Measurements from ENCODE around the gene PYGO1. TPM values are rescaled to one million over a fixed set of nuclear protein-coding genes. Genes with fewer than 3 reads are reported as not detected.

PYGO1 gene
- polyA plus RNA-seq, 3 donors, result not detected

DNA sequence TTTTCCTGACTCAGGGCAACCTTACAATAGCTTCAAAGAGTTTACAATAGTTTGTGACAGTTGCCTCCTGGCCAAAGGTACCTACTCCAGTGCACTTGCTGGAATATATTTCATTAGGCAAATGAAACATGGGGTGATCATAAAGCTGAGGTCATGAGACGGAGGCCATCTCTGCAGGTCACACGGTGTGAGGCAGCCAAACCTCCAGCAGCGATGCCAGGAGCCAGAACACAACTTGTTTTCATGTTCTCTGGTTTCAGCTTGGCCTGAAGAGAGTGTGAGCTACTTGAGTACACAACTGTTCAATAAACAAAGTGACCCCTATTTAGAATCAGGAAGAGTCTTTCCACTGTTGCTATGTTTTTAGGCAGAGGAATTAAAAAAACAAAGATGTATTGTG lies 42.7 kb upstream of the PYGO1 start:
- Histone ChIP-seq H4K20me1 (ENCODE audit: insufficient read depth, low read length) (no peaks in the 10 kb centered on the region), H3K79me2 (ENCODE audit: insufficient read depth, low read length) (no peaks in the 10 kb centered on the region), H3K27ac (ENCODE audit: low read depth in 1 of 2, low read length in 2 of 2) (no peak overlapping the region), H3K4me2 (replicated peaks; ENCODE audit: extremely low read depth, low read length, poor library complexity, severe bottlenecking) (no peak overlapping the region), H2AFZ (ENCODE audit: insufficient read depth, low read depth, low read length, poor library complexity, severe bottlenecking) (no peak overlapping the region), H3K27me3 (ENCODE audit: control insufficient read depth in 2 of 2, insufficient read depth in 2 of 2, low read length in 2 of 2) (no peaks in the 10 kb centered on the region), H3K9ac (ENCODE audit: insufficient read depth, low read length, poor library complexity, severe bottlenecking) (no peak overlapping the region), H3K4me3 (replicated peaks in 1 of 3; ENCODE audit: low read depth in 2 of 3, low read length in 3 of 3) (no peak overlapping the region), H3K36me3 (replicated peaks in 1 of 2; ENCODE audit: control insufficient read depth in 1 of 2, insufficient read depth in 2 of 2, low read length in 2 of 2) (no peaks in the 10 kb centered on the region), H3K4me1 (ENCODE audit: control insufficient read depth in 1 of 2, insufficient read depth in 2 of 2, low read length in 2 of 2) (no peaks in the 10 kb centered on the region), H3K9me3 (replicated peaks in 1 of 2; ENCODE audit: control insufficient read depth in 1 of 2, insufficient read depth in 1 of 2, low read length in 2 of 2) (no peaks in the 10 kb centered on the region)
- no peak overlapping the region for H3K27ac Mint-ChIP-seq
- no peaks in the 10 kb centered on the region for H3K36me3 Mint-ChIP-seq
- no peak for DNase-seq
- no peak overlapping the region for H3K4me3 Mint-ChIP-seq
- peaks cover 3% of the 10 kb centered on the region for H3K4me1 Mint-ChIP-seq
- no peaks in the 10 kb centered on the region for H3K27me3 Mint-ChIP-seq (ENCODE audit: low read depth in 3 of 3)
- intact Hi-C loops (cut with micrococcal nuclease), result no loop called here
- no peaks in the 10 kb centered on the region for H3K9me3 Mint-ChIP-seq
- TF ChIP-seq, protein P1, sequence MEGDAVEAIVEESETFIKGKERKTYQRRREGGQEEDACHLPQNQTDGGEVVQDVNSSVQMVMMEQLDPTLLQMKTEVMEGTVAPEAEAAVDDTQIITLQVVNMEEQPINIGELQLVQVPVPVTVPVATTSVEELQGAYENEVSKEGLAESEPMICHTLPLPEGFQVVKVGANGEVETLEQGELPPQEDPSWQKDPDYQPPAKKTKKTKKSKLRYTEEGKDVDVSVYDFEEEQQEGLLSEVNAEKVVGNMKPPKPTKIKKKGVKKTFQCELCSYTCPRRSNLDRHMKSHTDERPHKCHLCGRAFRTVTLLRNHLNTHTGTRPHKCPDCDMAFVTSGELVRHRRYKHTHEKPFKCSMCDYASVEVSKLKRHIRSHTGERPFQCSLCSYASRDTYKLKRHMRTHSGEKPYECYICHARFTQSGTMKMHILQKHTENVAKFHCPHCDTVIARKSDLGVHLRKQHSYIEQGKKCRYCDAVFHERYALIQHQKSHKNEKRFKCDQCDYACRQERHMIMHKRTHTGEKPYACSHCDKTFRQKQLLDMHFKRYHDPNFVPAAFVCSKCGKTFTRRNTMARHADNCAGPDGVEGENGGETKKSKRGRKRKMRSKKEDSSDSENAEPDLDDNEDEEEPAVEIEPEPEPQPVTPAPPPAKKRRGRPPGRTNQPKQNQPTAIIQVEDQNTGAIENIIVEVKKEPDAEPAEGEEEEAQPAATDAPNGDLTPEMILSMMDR (IDR thresholded peaks at IDR 0.05), result no peak
- 100% methylated on average over 2 of the region's 3 CpGs for WGBS (ENCODE audit: insufficient coverage)

DNA sequence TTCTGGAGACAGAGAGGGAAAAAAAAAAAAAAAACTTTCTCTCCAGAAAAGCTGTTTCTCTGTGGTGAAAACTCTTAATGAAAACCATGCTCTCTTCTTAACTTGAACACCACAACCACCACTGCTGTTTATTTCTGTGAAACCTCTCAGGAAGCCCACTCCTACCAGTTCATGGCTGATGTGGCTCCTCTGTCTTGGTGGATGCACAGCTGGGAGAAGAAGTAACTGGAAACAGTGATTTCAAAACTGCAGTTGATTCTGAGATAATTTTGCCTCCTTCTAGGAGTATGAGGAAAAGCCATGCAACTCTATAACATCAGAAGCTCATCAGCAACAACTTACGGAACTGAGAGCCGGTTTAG lies 40.2 kb upstream of the PYGO1 start:
- WGBS (ENCODE audit: insufficient coverage), result no CpG with 5 or more reads among the region's 2 CpGs
- Histone ChIP-seq H4K20me1 (ENCODE audit: insufficient read depth, low read length) (no peaks in the 10 kb centered on the region), H3K4me1 (ENCODE audit: control insufficient read depth in 1 of 2, insufficient read depth in 2 of 2, low read length in 2 of 2) (no peaks in the 10 kb centered on the region), H3K27me3 (ENCODE audit: control insufficient read depth in 2 of 2, insufficient read depth in 2 of 2, low read length in 2 of 2) (no peaks in the 10 kb centered on the region), H3K79me2 (ENCODE audit: insufficient read depth, low read length) (no peaks in the 10 kb centered on the region), H3K27ac (ENCODE audit: low read depth in 1 of 2, low read length in 2 of 2) (no peak overlapping the region), H3K9me3 (replicated peaks in 1 of 2; ENCODE audit: control insufficient read depth in 1 of 2, insufficient read depth in 1 of 2, low read length in 2 of 2) (no peaks in the 10 kb centered on the region), H3K4me2 (replicated peaks; ENCODE audit: extremely low read depth, low read length, poor library complexity, severe bottlenecking) (no peak overlapping the region), H2AFZ (ENCODE audit: insufficient read depth, low read depth, low read length, poor library complexity, severe bottlenecking) (no peak overlapping the region), H3K9ac (ENCODE audit: insufficient read depth, low read length, poor library complexity, severe bottlenecking) (no peak overlapping the region), H3K36me3 (replicated peaks in 1 of 2; ENCODE audit: control insufficient read depth in 1 of 2, insufficient read depth in 2 of 2, low read length in 2 of 2) (no peaks in the 10 kb centered on the region), H3K4me3 (replicated peaks in 1 of 3; ENCODE audit: low read depth in 2 of 3, low read length in 3 of 3) (no peak overlapping the region)
- Mint-ChIP-seq H3K27ac (no peak overlapping the region), H3K4me1 (no peaks in the 10 kb centered on the region), H3K36me3 (no peaks in the 10 kb centered on the region), H3K4me3 (no peak overlapping the region), H3K27me3 (ENCODE audit: low read depth in 3 of 3) (no peaks in the 10 kb centered on the region), H3K9me3 (no peaks in the 10 kb centered on the region)
- no peak for DNase-seq
- TF ChIP-seq, protein P1 (IDR thresholded peaks at IDR 0.05), result no peak
- intact Hi-C loops (cut with micrococcal nuclease), result no loop called here
